ENCODE results near the gene IGFLR1. TPM values are rescaled to one million over a fixed set of nuclear protein-coding genes. Genes with fewer than 3 reads are reported as not detected.

Gene IGFLR1
- total RNA-seq, 4 donors from 2014 or later: 2.0 to 14.1 (median 3.0) TPM

DNA sequence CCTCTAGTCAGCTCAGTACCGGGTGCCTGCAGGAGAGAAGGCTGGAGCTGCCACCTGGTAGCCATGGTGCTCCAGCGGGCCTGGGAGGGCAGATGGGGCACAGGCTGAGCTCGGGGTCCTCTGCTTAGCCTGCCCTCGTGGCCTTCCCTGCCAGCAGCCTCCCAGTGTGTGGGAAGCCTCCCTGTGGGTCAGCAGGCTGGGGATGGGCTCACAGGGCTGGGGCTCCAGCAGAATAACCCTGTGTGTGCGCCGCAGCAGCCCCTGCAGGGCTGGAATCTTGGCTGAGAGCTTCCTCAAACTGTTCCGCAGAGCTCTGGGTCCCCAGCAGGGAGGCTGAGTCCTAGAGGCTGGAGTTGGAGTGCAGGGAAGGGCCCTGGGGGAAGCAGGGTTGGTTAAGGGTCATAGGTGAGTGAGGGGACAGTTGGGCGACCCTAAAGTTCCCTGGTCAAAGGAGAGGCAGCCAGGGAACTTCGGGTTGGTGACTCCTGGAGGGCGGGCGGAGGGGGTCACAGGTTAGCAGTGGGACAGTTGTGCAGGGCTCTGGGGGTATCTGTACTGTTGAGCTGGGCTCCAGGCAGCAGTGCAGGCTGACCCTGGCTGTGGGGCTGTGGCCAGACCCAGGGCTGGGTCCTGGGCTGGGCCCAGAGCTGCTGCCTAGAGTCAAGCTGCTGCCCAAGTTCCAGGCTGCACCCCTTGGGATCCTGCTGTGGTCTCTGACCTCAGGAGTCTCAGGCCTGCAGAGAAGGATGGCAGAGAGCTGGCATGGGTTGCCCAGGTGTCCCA lies 47.1 kb upstream of the IGFLR1 start:
- no peak for ATAC-seq
- Histone ChIP-seq H3K27ac (no peak overlapping the region), H3K4me1 (no peaks in the 10 kb centered on the region), H3K27me3 (no peaks in the 10 kb centered on the region), H3K9me3 (no peaks in the 10 kb centered on the region), H3K36me3 (no peaks in the 10 kb centered on the region), H3K4me3 (no peak overlapping the region)
- in situ Hi-C loops (cut with MboI; ENCODE audit: low sequenced_read_pairs in 4 of 4): no loop called here
- intact Hi-C loops (cut with DNase I; ENCODE audit: low total_unique reads): no loop called here
- TF ChIP-seq POLR2A (IDR thresholded peaks at IDR 0.05): no peak
- TF ChIP-seq, protein P1, sequence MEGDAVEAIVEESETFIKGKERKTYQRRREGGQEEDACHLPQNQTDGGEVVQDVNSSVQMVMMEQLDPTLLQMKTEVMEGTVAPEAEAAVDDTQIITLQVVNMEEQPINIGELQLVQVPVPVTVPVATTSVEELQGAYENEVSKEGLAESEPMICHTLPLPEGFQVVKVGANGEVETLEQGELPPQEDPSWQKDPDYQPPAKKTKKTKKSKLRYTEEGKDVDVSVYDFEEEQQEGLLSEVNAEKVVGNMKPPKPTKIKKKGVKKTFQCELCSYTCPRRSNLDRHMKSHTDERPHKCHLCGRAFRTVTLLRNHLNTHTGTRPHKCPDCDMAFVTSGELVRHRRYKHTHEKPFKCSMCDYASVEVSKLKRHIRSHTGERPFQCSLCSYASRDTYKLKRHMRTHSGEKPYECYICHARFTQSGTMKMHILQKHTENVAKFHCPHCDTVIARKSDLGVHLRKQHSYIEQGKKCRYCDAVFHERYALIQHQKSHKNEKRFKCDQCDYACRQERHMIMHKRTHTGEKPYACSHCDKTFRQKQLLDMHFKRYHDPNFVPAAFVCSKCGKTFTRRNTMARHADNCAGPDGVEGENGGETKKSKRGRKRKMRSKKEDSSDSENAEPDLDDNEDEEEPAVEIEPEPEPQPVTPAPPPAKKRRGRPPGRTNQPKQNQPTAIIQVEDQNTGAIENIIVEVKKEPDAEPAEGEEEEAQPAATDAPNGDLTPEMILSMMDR (IDR thresholded peaks at IDR 0.05 in 4 of 5, conservative IDR thresholded peaks at IDR 0.05 in 1 of 5): no peak
- no peak for DNase-seq

DNA sequence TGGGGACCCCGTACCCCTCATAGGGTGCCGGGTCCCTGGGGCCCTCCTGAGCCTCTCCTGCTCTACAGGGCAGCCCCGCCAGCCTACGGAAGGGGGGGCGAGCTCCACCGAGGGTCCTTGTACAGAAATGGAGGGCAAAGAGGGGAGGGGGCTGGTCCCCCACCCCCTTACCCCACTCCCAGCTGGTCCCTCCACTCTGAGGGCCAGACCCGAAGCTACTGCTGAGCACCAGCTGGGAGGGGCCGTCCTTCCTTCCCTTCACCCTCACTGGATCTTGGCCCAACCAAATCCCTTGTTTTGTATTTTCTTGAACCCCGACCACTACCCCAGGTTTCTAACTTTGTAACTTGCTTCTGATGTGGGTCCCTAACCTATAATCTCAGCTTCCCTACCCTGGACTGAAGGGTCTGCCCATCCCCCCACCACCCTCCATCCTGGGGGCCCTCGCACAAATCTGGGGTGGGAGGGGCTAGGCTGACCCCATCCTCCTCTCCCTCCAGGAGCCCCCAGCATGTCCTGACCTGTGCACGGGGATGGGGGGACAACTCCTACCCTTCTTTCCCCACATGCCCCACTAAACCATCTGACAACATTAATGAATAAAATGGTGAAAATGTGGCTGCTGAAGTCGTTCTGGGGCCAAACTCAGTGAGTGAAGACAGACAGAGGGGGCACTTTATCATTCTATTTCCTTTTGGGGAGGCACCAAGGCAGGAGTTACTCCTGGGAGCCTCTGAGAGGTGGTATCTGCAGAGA lies 46.1 kb upstream of the IGFLR1 start:
- DNase-seq: no peak
- Histone ChIP-seq H3K36me3 (no peaks in the 10 kb centered on the region), H3K4me1 (no peaks in the 10 kb centered on the region), H3K27ac (no peak overlapping the region), H3K9me3 (no peaks in the 10 kb centered on the region), H3K27me3 (no peaks in the 10 kb centered on the region), H3K4me3 (no peak overlapping the region)
- TF ChIP-seq, protein P1 (IDR thresholded peaks at IDR 0.05 in 4 of 5, conservative IDR thresholded peaks at IDR 0.05 in 1 of 5): no peak
- no peak for TF ChIP-seq POLR2A (IDR thresholded peaks at IDR 0.05)
- ATAC-seq: no peak
- intact Hi-C loops (cut with DNase I; ENCODE audit: low total_unique reads): no loop called here
- in situ Hi-C loops (cut with MboI; ENCODE audit: low sequenced_read_pairs in 4 of 4): no loop called here

DNA sequence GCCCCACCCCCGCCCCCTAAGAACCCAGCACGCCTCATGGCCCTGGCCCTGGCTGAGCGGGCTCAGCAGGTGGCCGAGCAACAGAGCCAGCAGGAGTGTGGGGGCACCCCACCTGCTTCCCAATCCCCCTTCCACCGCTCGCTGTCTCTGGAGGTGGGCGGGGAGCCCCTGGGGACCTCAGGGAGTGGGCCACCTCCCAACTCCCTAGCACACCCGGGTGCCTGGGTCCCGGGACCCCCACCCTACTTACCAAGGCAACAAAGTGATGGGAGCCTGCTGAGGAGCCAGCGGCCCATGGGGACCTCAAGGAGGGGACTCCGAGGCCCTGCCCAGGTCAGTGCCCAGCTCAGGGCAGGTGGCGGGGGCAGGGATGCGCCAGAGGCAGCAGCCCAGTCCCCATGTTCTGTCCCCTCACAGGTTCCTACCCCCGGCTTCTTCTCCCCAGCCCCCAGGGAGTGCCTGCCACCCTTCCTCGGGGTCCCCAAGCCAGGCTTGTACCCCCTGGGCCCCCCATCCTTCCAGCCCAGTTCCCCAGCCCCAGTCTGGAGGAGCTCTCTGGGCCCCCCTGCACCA lies 45.1 kb upstream of the IGFLR1 start:
- Histone ChIP-seq H3K36me3 (no peaks in the 10 kb centered on the region), H3K27ac (no peak overlapping the region), H3K27me3 (no peaks in the 10 kb centered on the region), H3K4me3 (no peak overlapping the region), H3K4me1 (no peaks in the 10 kb centered on the region), H3K9me3 (no peaks in the 10 kb centered on the region)
- intact Hi-C loops (cut with DNase I; ENCODE audit: low total_unique reads): no loop called here
- DNase-seq: no peak
- in situ Hi-C loops (cut with MboI; ENCODE audit: low sequenced_read_pairs in 4 of 4): no loop called here
- TF ChIP-seq, protein P1 (IDR thresholded peaks at IDR 0.05 in 4 of 5, conservative IDR thresholded peaks at IDR 0.05 in 1 of 5): no peak
- TF ChIP-seq POLR2A (IDR thresholded peaks at IDR 0.05): no peak
- ATAC-seq: no peak

DNA sequence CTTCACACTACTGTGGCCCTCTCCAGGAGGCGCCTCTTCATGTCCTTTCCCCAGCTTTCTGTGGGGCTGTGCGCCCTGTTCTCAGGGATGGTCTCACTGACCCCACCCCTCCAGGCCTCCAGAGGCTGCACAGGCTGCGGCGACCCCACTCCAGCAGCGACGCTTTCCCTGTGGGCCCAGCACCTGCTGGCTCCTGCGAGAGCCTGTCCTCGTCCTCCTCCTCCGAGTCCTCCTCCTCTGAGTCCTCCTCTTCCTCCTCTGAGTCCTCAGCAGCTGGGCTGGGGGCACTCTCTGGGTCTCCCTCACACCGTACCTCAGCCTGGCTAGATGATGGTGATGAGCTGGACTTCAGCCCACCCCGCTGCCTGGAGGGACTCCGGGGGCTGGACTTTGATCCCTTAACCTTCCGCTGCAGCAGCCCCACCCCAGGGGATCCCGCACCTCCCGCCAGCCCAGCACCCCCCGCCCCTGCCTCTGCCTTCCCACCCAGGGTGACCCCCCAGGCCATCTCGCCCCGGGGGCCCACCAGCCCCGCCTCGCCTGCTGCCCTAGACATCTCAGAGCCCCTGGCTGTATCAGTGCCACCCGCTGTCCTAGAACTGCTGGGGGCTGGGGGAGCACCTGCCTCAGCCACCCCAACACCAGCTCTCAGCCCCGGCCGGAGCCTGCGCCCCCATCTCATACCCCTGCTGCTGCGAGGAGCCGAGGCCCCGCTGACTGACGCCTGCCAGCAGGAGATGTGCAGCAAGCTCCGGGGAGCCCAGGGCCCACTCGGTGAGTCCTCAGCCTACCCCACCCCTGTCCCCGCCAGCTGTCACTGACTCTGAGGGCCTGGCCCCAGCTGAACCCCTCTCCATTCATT lies 44.3 kb upstream of the IGFLR1 start:
- Histone ChIP-seq H3K27me3 (no peaks in the 10 kb centered on the region), H3K4me1 (no peaks in the 10 kb centered on the region), H3K4me3 (no peak overlapping the region), H3K9me3 (no peaks in the 10 kb centered on the region), H3K36me3 (no peaks in the 10 kb centered on the region), H3K27ac (no peak overlapping the region)
- TF ChIP-seq POLR2A (IDR thresholded peaks at IDR 0.05): no peak
- TF ChIP-seq, protein P1 (IDR thresholded peaks at IDR 0.05 in 4 of 5, conservative IDR thresholded peaks at IDR 0.05 in 1 of 5): no peak
- ATAC-seq: no peak
- in situ Hi-C loops (cut with MboI; ENCODE audit: low sequenced_read_pairs in 4 of 4): no loop called here
- DNase-seq: no peak
- intact Hi-C loops (cut with DNase I; ENCODE audit: low total_unique reads): no loop called here
